H1 (cell line): Measurements from ENCODE around the gene FGF3. TPM values are rescaled to one million over a fixed set of nuclear protein-coding genes. Genes with fewer than 3 reads are reported as not detected.

Experiments
- CTCF ChIA-PET: fragments of 300-600 bp; sonication (Branson Sonifier 250); formaldehyde crosslinking; loops from one replicate; lab custom pipeline; 2021; ENCODE audit not compliant: partially characterized antibody; lab: Charles Lee
- POLR2A ChIA-PET: fragments of 300-600 bp; sonication (Branson Sonifier 250); formaldehyde crosslinking; loops from one replicate; lab custom pipeline; 2021; ENCODE audit warnings: inconsistent platforms; ENCODE audit not compliant: partially characterized antibody; lab: Charles Lee
- DNase-seq, 2 experiments: peaks; one replicate each; pipeline versions ENCODE4 v3.0.0 to v3.0.0-alpha.2; 2010 to 2022; ENCODE audit warnings: low spot score in 2 of 2, low read depth in 1 of 2, mixed read lengths in 1 of 2
- FAIRE-seq: peaks from 2 replicates; lab custom pipeline; 2011; peaks lifted over from hg19 to GRCh38; lab: Jason Lieb, UNC
- H2AFZ ChIP-seq: 2 replicates; pipeline ENCODE4 v1.8.1; 2012; ENCODE audit warnings: low read length, inconsistent platforms
- H2AK5ac ChIP-seq: 2 replicates; pipeline ENCODE4 v1.6.1; 2013; ENCODE audit warnings: low read depth, low read length
- H2BK120ac ChIP-seq: replicated peaks from 2 replicates; pipeline ENCODE3; 2013; ENCODE audit warnings: low read depth, low read length, inconsistent platforms
- H2BK12ac ChIP-seq: 2 replicates; pipeline ENCODE4 v1.6.1; 2013; ENCODE audit warnings: low read depth, low read length
- H2BK15ac ChIP-seq: 2 replicates; pipeline ENCODE4 v1.6.1; 2013; ENCODE audit warnings: low read length
- H2BK20ac ChIP-seq: 2 replicates; pipeline ENCODE4 v1.6.1; 2013; ENCODE audit warnings: low read length
- H2BK5ac ChIP-seq: 2 replicates; pipeline ENCODE4 v1.6.1; 2013; ENCODE audit warnings: low read depth, low read length
- H3K14ac ChIP-seq: 2 replicates; pipeline ENCODE4 v1.6.1; 2013; ENCODE audit warnings: inconsistent platforms; ENCODE audit not compliant: insufficient read length
- H3K18ac ChIP-seq: 2 replicates; pipeline ENCODE4 v1.6.1; 2013; ENCODE audit warnings: low read length; ENCODE audit errors: extremely low read depth
- H3K23ac ChIP-seq: 2 replicates; pipeline ENCODE4 v1.6.1; 2013; ENCODE audit warnings: inconsistent platforms; ENCODE audit not compliant: insufficient read length
- H3K23me2 ChIP-seq: 2 replicates; pipeline ENCODE4 v1.6.1; 2013; ENCODE audit warnings: low read depth, low read length
- H3K27ac ChIP-seq: 2 replicates; pipeline ENCODE4 v1.6.1; 2011; ENCODE audit warnings: low read depth, low read length, inconsistent platforms
- H3K27me3 ChIP-seq, 4 experiments: replicated peaks in 1 of 4; 1 replicate in 1 of 4; 2 replicates in 3 of 4; pipeline versions ENCODE4 v1.6.1 to v1.8.1; 2011 to 2013; ENCODE audit warnings: low read length in 3 of 4, mild to moderate bottlenecking in 3 of 4, inconsistent platforms in 2 of 4, mixed read lengths in 2 of 4, moderate library complexity in 1 of 4; ENCODE audit not compliant: control insufficient read depth in 3 of 4, insufficient read depth in 3 of 4; ENCODE audit errors: extremely low read depth in 1 of 4
- H3K36me3 ChIP-seq, 4 experiments: 2 replicates each; pipeline versions ENCODE4 v1.6.1 to v1.8.1; 2011 to 2013; ENCODE audit warnings: mild to moderate bottlenecking in 4 of 4, low read length in 3 of 4, moderate library complexity in 2 of 4, control low read depth in 1 of 4, inconsistent platforms in 1 of 4; ENCODE audit not compliant: insufficient read depth in 4 of 4, control insufficient read depth in 2 of 4
- H3K4ac ChIP-seq: replicated peaks from 2 replicates; pipeline ENCODE3; 2013; ENCODE audit warnings: low read length, low read depth, mixed read lengths, inconsistent platforms; ENCODE audit not compliant: insufficient read length
- H3K4me1 ChIP-seq, 4 experiments: replicated peaks in 1 of 4; 1 replicate in 1 of 4; 2 replicates in 3 of 4; pipeline versions ENCODE4 v1.6.1 to v1.8.1; 2011 to 2013; ENCODE audit warnings: low read length in 3 of 4, inconsistent platforms in 2 of 4, mixed read lengths in 1 of 4; ENCODE audit not compliant: insufficient read depth in 4 of 4, control insufficient read depth in 3 of 4
- H3K4me2 ChIP-seq, 2 experiments: 2 replicates each; pipeline versions ENCODE4 v1.6.1 to v1.8.1; 2011 to 2013; ENCODE audit warnings: low read depth in 2 of 2, low read length in 2 of 2, control low read depth in 1 of 2, inconsistent platforms in 1 of 2, mild to moderate bottlenecking in 1 of 2; ENCODE audit not compliant: insufficient read depth in 1 of 2
- H3K4me3 ChIP-seq, 4 experiments: fragments of 200-600, 300-600 bp in 1 of 4; sonication (generic), shearing (Covaris generic), sonication (Bioruptor Twin) in 1 of 4; 2 replicates each; pipeline versions ENCODE4 v1.5.1 to v1.8.1; 2011 to 2016; ENCODE audit warnings: low read length in 4 of 4, low read depth in 3 of 4, control low read depth in 2 of 4, inconsistent platforms in 2 of 4, mild to moderate bottlenecking in 2 of 4, mixed read lengths in 1 of 4, moderate library complexity in 1 of 4; ENCODE audit not compliant: insufficient read depth in 2 of 4; ENCODE audit errors: extremely low read depth in 1 of 4
- H3K56ac ChIP-seq: replicated peaks from 2 replicates; pipeline ENCODE3; 2013; ENCODE audit warnings: low read depth, mild to moderate bottlenecking, mixed read lengths, low read length, inconsistent platforms; ENCODE audit not compliant: insufficient read length
- H3K79me1 ChIP-seq: 2 replicates; pipeline ENCODE4 v1.6.1; 2013; ENCODE audit warnings: low read depth, low read length, control low read depth
- H3K79me2 ChIP-seq, 2 experiments: 2 replicates each; pipeline versions ENCODE4 v1.6.1 to v1.8.1; 2012 to 2013; ENCODE audit warnings: low read length in 2 of 2, mild to moderate bottlenecking in 2 of 2, inconsistent platforms in 1 of 2; ENCODE audit not compliant: insufficient read depth in 2 of 2, control insufficient read depth in 1 of 2
- H3K9ac ChIP-seq, 4 experiments: replicated peaks in 1 of 4; 1 replicate in 1 of 4; 2 replicates in 3 of 4; pipeline versions ENCODE4 v1.6.1 to v1.8.1; 2011 to 2013; ENCODE audit warnings: low read depth in 3 of 4, low read length in 3 of 4, control low read depth in 2 of 4, mild to moderate bottlenecking in 2 of 4, moderate library complexity in 2 of 4, inconsistent platforms in 1 of 4; ENCODE audit errors: extremely low read depth in 1 of 4
- H3K9me3 ChIP-seq, 2 experiments: 2 replicates each; pipeline versions ENCODE4 v1.6.1 to v1.8.1; 2012 to 2013; ENCODE audit warnings: mild to moderate bottlenecking in 2 of 2, moderate library complexity in 2 of 2, control low read depth in 1 of 2, inconsistent platforms in 1 of 2, low read depth in 1 of 2, low read length in 1 of 2, mixed read lengths in 1 of 2; ENCODE audit not compliant: insufficient read depth in 2 of 2
- H4K20me1 ChIP-seq, 2 experiments: replicated peaks in 1 of 2; 2 replicates each; pipeline versions ENCODE3 to v1.8.1; 2011 to 2013; ENCODE audit warnings: inconsistent platforms in 2 of 2, low read length in 2 of 2, mild to moderate bottlenecking in 1 of 2; ENCODE audit not compliant: insufficient read depth in 2 of 2, control insufficient read depth in 1 of 2
- H4K5ac ChIP-seq: 2 replicates; pipeline ENCODE4 v1.6.1; 2013; ENCODE audit warnings: low read length, low read depth, mixed read lengths, inconsistent platforms; ENCODE audit not compliant: insufficient read length
- H4K8ac ChIP-seq: 2 replicates; pipeline ENCODE4 v1.8.0; 2013; ENCODE audit warnings: mild to moderate bottlenecking, moderate library complexity, low read length, inconsistent platforms; ENCODE audit not compliant: insufficient read depth; ENCODE audit errors: extremely low read depth
- H4K91ac ChIP-seq: replicated peaks from 2 replicates; pipeline ENCODE3; 2013; ENCODE audit warnings: low read length, mixed read lengths, inconsistent platforms; ENCODE audit not compliant: insufficient read length
- WGBS, 2 experiments: shearing (Covaris generic) in 1 of 2; methylation state at CpG; one replicate each; pipeline versions ENCODE4 v1.1.6 to v1.1.7; 2013 to 2015; ENCODE audit warnings: low lambda C conversion rate in 2 of 2, mixed read lengths in 2 of 2, inconsistent platforms in 1 of 2, low coverage in 1 of 2, missing lambda C conversion rate in 1 of 2; ENCODE audit not compliant: insufficient replicate concordance in 2 of 2, insufficient coverage in 1 of 2, insufficient read length in 1 of 2; ENCODE audit errors: extremely low coverage in 1 of 2, missing lambda C conversion rate in 1 of 2; 5-methylcytosine and 5-hydroxymethylcytosine counted together
- polyA plus RNA-seq, 7 experiments: library from polyadenylated mRNA; depleted of rRNA in 3 of 7; stranded (reverse) in 5 of 7; unstranded in 2 of 7; fragments of >200 nt in 5 of 7; fragments of 200-250 nt in 2 of 7; gene quantifications; 1 replicate in 5 of 7; 2 replicates in 1 of 7; 4 replicates in 1 of 7; pipeline versions ENCODE4 v1.2.1 to v1.2.3, GENCODE V29; 2011 to 2013; ENCODE audit warnings: missing spikeins in 2 of 7, mixed read lengths in 2 of 7
- total RNA-seq: library from RNA; stranded (reverse); fragmentation: NEBNext Ultra II Directional; extraction: Animal tissue kit (Norgen Biotek cat#: 25700); gene quantifications from 2 replicates; pipeline ENCODE4 v1.2.1, GENCODE V29; 2021

Gene FGF3
- total and polyA plus RNA-seq, 2 of the 8 experiments (the other 6 are each of a cell fraction or from before 2014, with no cell fraction given), result not detected

- H3K36me3 ChIP-seq, result peaks cover 0 to 4% (median 0%) of the 10 kb centered on the region in 4 experiments; a peak in 1 of 8 replicates
- H3K23me2 ChIP-seq, result peaks cover 26% of the 10 kb centered on the region; the same call in 1 of the 2 replicates
- H4K20me1 ChIP-seq, result peaks cover 0 to 4% of the 10 kb centered on the region in 2 experiments
- no peak overlapping the region for H3K23ac ChIP-seq
- H3K18ac ChIP-seq, result no peak overlapping the region
- H3K56ac ChIP-seq, result no peak overlapping the region
- no peak overlapping the region for H2BK120ac ChIP-seq
- ChIA-PET POLR2A (no interaction called here), CTCF (no interaction called here)
- H3K4ac ChIP-seq, result no peak overlapping the region
- H2BK5ac ChIP-seq, result no peak overlapping the region
- H2BK12ac ChIP-seq, result 0 out of 2 replicates have a peak overlapping the region, but pooled peaks have one; percentile 17
- H3K4me1 ChIP-seq, result peaks cover 0 to 19% (median 9%) of the 10 kb centered on the region in 4 experiments; a peak in 6 of 7 replicates
- no peak overlapping the region for H2BK20ac ChIP-seq
- H4K5ac ChIP-seq, result no peak overlapping the region
- no peaks in the 10 kb centered on the region; the same call in 1 of the 2 replicates for H3K79me1 ChIP-seq
- no peak overlapping the region for H3K4me2 ChIP-seq
- H3K4me3 ChIP-seq, result no peak overlapping the region
- no peak overlapping the region for H3K27ac ChIP-seq
- H3K27me3 ChIP-seq, result peaks cover 36 to 48% (median 45%) of the 10 kb centered on the region in 4 experiments
- H2BK15ac ChIP-seq, result no peak overlapping the region
- no peak overlapping the region for H2AFZ ChIP-seq
- H3K79me2 ChIP-seq, result no peaks in the 10 kb centered on the region
- H3K9ac ChIP-seq, result no peak overlapping the region
- FAIRE-seq (no peak), DNase-seq (no peak)
- no peak overlapping the region for H3K14ac ChIP-seq
- H2AK5ac ChIP-seq, result peak overlapping the region; percentile 24; the same call in 1 of the 2 replicates
- no peak overlapping the region for H4K91ac ChIP-seq
- H3K9me3 ChIP-seq, result no peaks in the 10 kb centered on the region
- H4K8ac ChIP-seq, result no peak overlapping the region
- 93 to 100% methylated on average over 1 to 2 of the region's 2 CpGs for WGBS, 2 experiments
These were observed 5.4 kb downstream of the FGF3 start for GRCh38 chr11:69813839-69814238.
